ENCODE measurements around the gene GLIPR1. TPM values are rescaled to one million over a fixed set of nuclear protein-coding genes. Genes with fewer than 3 reads are reported as not detected.

GLIPR1 gene
- total and polyA plus RNA-seq, 8 donors = 0.68 to 19.1 (median 1.1) TPM

GRCh38 chr12:75459755-75460154, 20.8 kb upstream of the GLIPR1 start:
- intact Hi-C loops (cut with DNase I) = no loop called here
- no peak for TF ChIP-seq CTCF (IDR thresholded peaks at IDR 0.05)
- WGBS, 2 donors = 83 to 88% methylated on average over 3 of the region's 3 CpGs

DNA sequence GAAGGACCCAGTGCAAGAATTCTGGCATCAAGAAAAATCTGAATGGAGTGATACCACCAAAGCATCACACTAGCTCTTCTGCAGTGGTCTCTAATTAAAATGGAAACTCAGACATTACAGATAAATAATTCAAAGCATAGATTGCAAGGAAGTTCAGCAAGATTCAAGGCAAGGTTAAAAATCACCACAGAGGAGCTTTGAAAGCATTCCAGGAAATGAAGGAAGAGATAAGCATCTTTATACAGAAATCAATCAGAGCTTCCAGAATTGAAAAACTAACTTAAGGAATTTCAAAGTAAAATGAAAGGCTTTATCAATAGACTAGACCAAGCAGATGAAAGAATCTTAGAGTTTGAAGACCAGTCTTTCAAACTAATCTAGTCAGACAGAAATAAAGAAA, 20.4 kb upstream of the GLIPR1 start:
- DNase-seq (no peak), ATAC-seq (no peak), FAIRE-seq (no peak)
- Histone ChIP-seq H3K9me3 (no peaks in the 10 kb centered on the region), H3K27me3 (no peaks in the 10 kb centered on the region), H3K4me3 (no peak overlapping the region), H3K27ac (no peak overlapping the region), H3K4me1 (no peaks in the 10 kb centered on the region), H3K36me3 (no peaks in the 10 kb centered on the region)
- intact Hi-C loops (cut with DNase I) = no loop called here
- TF ChIP-seq CTCF (IDR thresholded peaks at IDR 0.05) = no peak

More at GRCh38 chr12:75459755-75460154, 20.8 kb upstream of the GLIPR1 start:
- H3K36me3 ChIP-seq = no peaks in the 10 kb centered on the region
- ATAC-seq = no peak
- DNase-seq = no peak
- no peak overlapping the region for H3K4me3 ChIP-seq
- H3K9me3 ChIP-seq = no peaks in the 10 kb centered on the region
- no peak for FAIRE-seq
- H3K27me3 ChIP-seq = no peaks in the 10 kb centered on the region
- H3K27ac ChIP-seq = no peak overlapping the region
- H3K4me1 ChIP-seq = no peaks in the 10 kb centered on the region

GRCh38 chr12:75471902-75472890, 8.4 kb upstream of the GLIPR1 start:
- no peak for TF ChIP-seq CTCF (IDR thresholded peaks at IDR 0.05)
- no peak overlapping the region for H3K4me3 ChIP-seq
- no peaks in the 10 kb centered on the region for H3K4me1 ChIP-seq
- H3K9me3 ChIP-seq = no peaks in the 10 kb centered on the region
- H3K27me3 ChIP-seq = no peaks in the 10 kb centered on the region
- ATAC-seq (peak in 1 of 4 donors; percentile 62), FAIRE-seq (no peak), DNase-seq (no peak)
- intact Hi-C loops (cut with DNase I) = no loop called here
- no peaks in the 10 kb centered on the region for H3K36me3 ChIP-seq
- WGBS, 2 donors = 71 to 83% methylated on average over 6 of the region's 6 CpGs
- no peak overlapping the region for H3K27ac ChIP-seq

DNA sequence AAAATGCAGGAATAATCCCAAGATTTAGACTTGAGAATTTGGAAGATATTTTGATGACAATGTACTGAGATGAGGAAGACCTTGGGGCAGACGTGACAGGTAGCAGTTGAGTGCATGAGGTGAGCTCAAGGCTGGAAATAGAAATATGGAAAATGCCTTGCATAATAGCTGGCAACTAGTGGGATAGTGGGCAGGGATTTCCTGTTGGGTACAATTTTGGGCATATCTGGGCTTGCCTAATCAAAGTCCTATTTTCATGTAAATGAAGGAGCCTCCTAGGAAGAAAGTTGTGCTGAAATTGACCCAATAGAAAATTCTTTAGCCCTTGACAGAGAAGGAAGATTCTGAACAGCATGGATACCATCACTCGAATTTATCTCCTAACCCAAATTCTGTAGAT, 6.4 kb upstream of the GLIPR1 start:
- no peak for TF ChIP-seq CTCF (IDR thresholded peaks at IDR 0.05)
- WGBS, 2 donors = 40 to 54% methylated on average over 2 of the region's 2 CpGs
- ATAC-seq = no peak
- Histone ChIP-seq H3K4me1 (no peaks in the 10 kb centered on the region), H3K4me3 (no peak overlapping the region), H3K9me3 (no peaks in the 10 kb centered on the region), H3K27ac (no peak overlapping the region), H3K36me3 (no peaks in the 10 kb centered on the region), H3K27me3 (no peaks in the 10 kb centered on the region)
- intact Hi-C loops (cut with DNase I) = no loop called here
- no peak for FAIRE-seq
- no peak for DNase-seq

- no peak for TF ChIP-seq CTCF (IDR thresholded peaks at IDR 0.05)
- Histone ChIP-seq H3K9me3 (no peaks in the 10 kb centered on the region), H3K27ac (no peak overlapping the region), H3K4me1 (no peaks in the 10 kb centered on the region), H3K4me3 (no peak overlapping the region), H3K36me3 (no peaks in the 10 kb centered on the region), H3K27me3 (no peaks in the 10 kb centered on the region)
- no peak for FAIRE-seq
- 90 to 95% methylated on average over 1 of the region's 1 CpG for WGBS, 2 donors
- intact Hi-C loops (cut with DNase I) = no loop called here
- no peak for ATAC-seq
- DNase-seq = no peak
These were observed 4.5 kb upstream of the GLIPR1 start for GRCh38 chr12:75476071-75476470.
